SK-N-SH (cell line): Measurements from ENCODE around the gene SH3BGRL2. TPM values are rescaled to one million over a fixed set of nuclear protein-coding genes. Genes with fewer than 3 reads are reported as not detected.

Experiments used
- CTCF ChIA-PET: fragments of 300-600, 350-600 bp; formaldehyde crosslinking; extraction: SDS; loops from one replicate; lab custom pipeline; 2021; lab: Yijun Ruan, JAX
- POLR2A ChIA-PET: fragments of 350-600 bp; sonication (Branson Sonifier 250); formaldehyde crosslinking; extraction: SDS; loops from one replicate; lab custom pipeline; 2020; ENCODE audit warnings: antibody characterized with exemption, inconsistent platforms; lab: Yijun Ruan, JAX
- DNase-seq: peaks from one replicate; pipeline ENCODE4 v3.0.0; 2012
- H2AFZ ChIP-seq: fragments of 200-600 bp; sonication (generic); 2 replicates; pipeline ENCODE4 v1.8.1; 2016; ENCODE audit warnings: antibody characterized with exemption, mild to moderate bottlenecking, low read depth
- H3F3A ChIP-seq: fragments of 200-600 bp; sonication (generic); replicated peaks from 2 replicates; pipeline ENCODE3; 2016; ENCODE audit warnings: antibody characterized with exemption, mild to moderate bottlenecking; ENCODE audit not compliant: insufficient read depth
- H3K27ac ChIP-seq, 2 experiments: fragments of 200-500 bp in 1 of 2; fragments of 200-600 bp in 1 of 2; sonication (Bioruptor generic) in 1 of 2; sonication (generic), shearing (Covaris generic) in 1 of 2; 2 replicates each; pipeline versions ENCODE4 v1.5.1 to v1.6.1; 2014 to 2016; ENCODE audit warnings: low read depth in 2 of 2, inconsistent platforms in 1 of 2, low read length in 1 of 2, mild to moderate bottlenecking in 1 of 2, mixed read lengths in 1 of 2
- H3K27me3 ChIP-seq: fragments of 200-600 bp; sonication (generic), shearing (Covaris generic); 2 replicates; pipeline ENCODE4 v1.6.1; 2016; ENCODE audit warnings: mixed run types; ENCODE audit not compliant: insufficient read depth
- H3K36me3 ChIP-seq, 2 experiments: fragments of 200-500 bp in 1 of 2; fragments of 200-600 bp in 1 of 2; sonication (Bioruptor generic) in 1 of 2; sonication (generic) in 1 of 2; replicated peaks in 1 of 2; 2 replicates each; pipeline versions ENCODE3 to v1.5.1; 2014 to 2016; ENCODE audit warnings: low read length in 1 of 2, mild to moderate bottlenecking in 1 of 2; ENCODE audit not compliant: insufficient read depth in 2 of 2, control insufficient read depth in 1 of 2
- H3K4me1 ChIP-seq, 2 experiments: fragments of 200-500 bp in 1 of 2; fragments of 200-600 bp in 1 of 2; sonication (Bioruptor generic) in 1 of 2; sonication (generic), shearing (Covaris generic) in 1 of 2; 2 replicates each; pipeline versions ENCODE4 v1.5.1 to v1.6.1; 2014 to 2016; ENCODE audit warnings: low read depth in 1 of 2, low read length in 1 of 2, mixed run types in 1 of 2; ENCODE audit not compliant: insufficient read depth in 2 of 2, control insufficient read depth in 1 of 2
- H3K4me2 ChIP-seq: fragments of 200-600 bp; sonication (generic), shearing (Covaris generic); 2 replicates; pipeline ENCODE4 v1.6.1; 2017; ENCODE audit warnings: mixed run types
- H3K4me3 ChIP-seq, 2 experiments: fragments of 200-500 bp in 1 of 2; fragments of 200-600 bp in 1 of 2; sonication (Bioruptor generic) in 1 of 2; sonication (generic), shearing (Covaris generic) in 1 of 2; 2 replicates each; pipeline versions ENCODE4 v1.5.1 to v1.8.1; 2014 to 2016; ENCODE audit warnings: low read depth in 2 of 2, inconsistent platforms in 1 of 2, low read length in 1 of 2, mild to moderate bottlenecking in 1 of 2, mixed read lengths in 1 of 2, moderate library complexity in 1 of 2
- H3K79me2 ChIP-seq: fragments of 200-600 bp; sonication (generic); 2 replicates; pipeline ENCODE4 v1.8.1; 2017; ENCODE audit warnings: mild to moderate bottlenecking; ENCODE audit not compliant: insufficient read depth
- H3K9ac ChIP-seq: fragments of 200-600 bp; sonication (generic); 2 replicates; pipeline ENCODE4 v1.6.1; 2017; ENCODE audit warnings: mixed run types
- H3K9me2 ChIP-seq: fragments of 200-600 bp; sonication (generic); 2 replicates; pipeline ENCODE4 v1.6.1; 2017; ENCODE audit warnings: mixed run types
- H3K9me3 ChIP-seq: fragments of 200-600 bp; sonication (generic); 2 replicates; pipeline ENCODE4 v1.6.1; 2017; ENCODE audit warnings: mixed run types, mild to moderate bottlenecking, moderate library complexity
- H4K20me1 ChIP-seq: fragments of 200-600 bp; sonication (generic); 2 replicates; pipeline ENCODE4 v1.6.1; 2017; ENCODE audit warnings: mild to moderate bottlenecking, mixed run types; ENCODE audit not compliant: insufficient read depth
- CHD2 ChIP-seq: fragments of 150-350 bp; IDR thresholded peaks from 2 replicates; pipeline ENCODE4 v1.6.1; 2018; ENCODE audit warnings: low read length; ENCODE audit not compliant: partially characterized antibody
- EP300 ChIP-seq, 2 experiments: IDR thresholded peaks; 2 replicates each; pipeline versions ENCODE4 v1.4.0 to v1.6.1; 2012; ENCODE audit warnings: borderline replicate concordance in 1 of 2, low read depth in 1 of 2, low read length in 1 of 2
- EZH2phosphoT487 ChIP-seq: fragments of 200-600 bp; sonication (generic); IDR thresholded peaks from 2 replicates; pipeline ENCODE4 v1.6.1; 2017; ENCODE audit warnings: low read depth, mixed run types, mild to moderate bottlenecking, antibody characterized with exemption, moderate library complexity, borderline replicate concordance
- FOSL2 ChIP-seq: IDR thresholded peaks from 2 replicates; pipeline ENCODE4 v1.4.0; 2012; ENCODE audit warnings: low read depth, mild to moderate bottlenecking, moderate library complexity, borderline replicate concordance
- FOXJ3 ChIP-seq: sonication (generic); formaldehyde crosslinking; IDR thresholded peaks from 2 replicates; pipeline ENCODE4 v1.5.1; 2020; ENCODE audit warnings: mild to moderate bottlenecking, missing genetic modification reagents
- FOXM1 ChIP-seq: IDR thresholded peaks from 2 replicates; pipeline ENCODE4 v1.4.0; 2012; ENCODE audit warnings: low read depth, mild to moderate bottlenecking
- GATA2 ChIP-seq: sonication (generic); formaldehyde crosslinking; IDR thresholded peaks from 2 replicates; pipeline ENCODE4 v1.5.0; 2020; ENCODE audit warnings: mild to moderate bottlenecking, missing genetic modification reagents
- JUND ChIP-seq: IDR thresholded peaks from 2 replicates; pipeline ENCODE4 v1.4.0; 2012
- MXI1 ChIP-seq: IDR thresholded peaks from 2 replicates; pipeline ENCODE4 v1.6.1; 2012; ENCODE audit warnings: mild to moderate bottlenecking, low read depth, low read length, improper control_type of control experiment
- RAD21 ChIP-seq: IDR thresholded peaks from 2 replicates; pipeline ENCODE4 v1.6.1; 2012; ENCODE audit warnings: mild to moderate bottlenecking, low read length
- RCOR1 ChIP-seq: fragments of 150-350 bp; IDR thresholded peaks from 2 replicates; pipeline ENCODE4 v1.6.1; 2017; ENCODE audit warnings: antibody characterized with exemption, low read length
- RXRA ChIP-seq: IDR thresholded peaks from 2 replicates; pipeline ENCODE4 v1.4.0; 2012; ENCODE audit warnings: low read depth, mild to moderate bottlenecking, borderline replicate concordance
- SIN3A ChIP-seq: IDR thresholded peaks from 2 replicates; pipeline ENCODE4 v1.6.1; 2012; ENCODE audit warnings: low read depth, mild to moderate bottlenecking, low read length, moderate library complexity, borderline replicate concordance
- SMC3 ChIP-seq: IDR thresholded peaks from 2 replicates; pipeline ENCODE4 v1.6.1; 2012; ENCODE audit warnings: low read depth, low read length, improper control_type of control experiment
- TCF12 ChIP-seq: IDR thresholded peaks from 2 replicates; pipeline ENCODE4 v1.4.0; 2012
- WGBS: methylation state at CpG from one replicate; pipeline ENCODE4 v1.1.6; 2017; ENCODE audit warnings: low lambda C conversion rate; 5-methylcytosine and 5-hydroxymethylcytosine counted together
- polyA plus RNA-seq, 3 experiments: library from polyadenylated mRNA; depleted of rRNA; stranded (reverse); fragments of >200 nt; gene quantifications; 2 replicates each; pipeline ENCODE4 v1.2.3, GENCODE V29; 2012
- TF ChIP-seq, protein P1 (sequence below): IDR thresholded peaks from 2 replicates; pipeline ENCODE4 v1.4.0; 2012; ENCODE audit warnings: low read depth, borderline replicate concordance
- TF ChIP-seq, protein P2 (sequence below): fragments of 200-600 bp; sonication (generic); IDR thresholded peaks from 2 replicates; pipeline ENCODE4 v1.6.1; 2017; ENCODE audit warnings: antibody characterized with exemption, mild to moderate bottlenecking, moderate library complexity
- TF ChIP-seq, protein P3 (sequence below): fragments of 150-350 bp; IDR thresholded peaks from 2 replicates; pipeline ENCODE4 v1.6.1; 2016; ENCODE audit warnings: mild to moderate bottlenecking, low read depth, low read length
- TF ChIP-seq, protein P4 (sequence below): fragments of 150-350 bp; IDR thresholded peaks from 2 replicates; pipeline ENCODE4 v1.6.1; 2017; ENCODE audit warnings: antibody characterized with exemption, low read length, low read depth, borderline replicate concordance

Gene SH3BGRL2
- polyA plus RNA-seq, 1 of the 3 experiments (the other 2 are of a cell fraction): 1.4 TPM

DNA sequence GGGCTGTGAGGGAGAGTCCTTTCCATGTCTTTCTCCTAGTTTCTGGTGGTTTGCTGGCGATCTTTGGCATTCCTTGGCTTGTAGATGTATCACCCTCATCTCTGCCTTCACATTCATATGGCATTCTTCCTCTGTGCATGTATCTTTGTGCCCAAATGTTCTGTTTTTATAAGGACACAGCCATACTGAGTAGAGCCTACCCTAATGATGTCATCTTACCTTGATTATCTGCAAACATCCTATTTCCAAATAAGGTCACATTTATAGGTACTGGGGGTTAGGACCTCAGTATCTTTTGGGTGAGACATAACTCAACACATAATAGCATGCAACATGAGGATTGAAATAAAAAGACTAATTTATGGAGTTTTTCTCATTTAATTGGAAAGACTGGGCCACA lies 5.5 kb downstream of the SH3BGRL2 start:
- Histone ChIP-seq H3K9me2 (no peaks in the 10 kb centered on the region), H3K27me3 (no peaks in the 10 kb centered on the region), H3K27ac (no peak overlapping the region), H3K4me1 (peaks cover 9 to 22% of the 10 kb centered on the region in 2 experiments; a peak in 3 of 4 replicates), H3K36me3 (no peaks in the 10 kb centered on the region), H3F3A (no peaks in the 10 kb centered on the region)
- WGBS: 89% methylated on average over 1 of the region's 1 CpG
- CTCF ChIA-PET: no interaction called here
- TF ChIP-seq FOXM1: no peak
- TF ChIP-seq, protein P1, sequence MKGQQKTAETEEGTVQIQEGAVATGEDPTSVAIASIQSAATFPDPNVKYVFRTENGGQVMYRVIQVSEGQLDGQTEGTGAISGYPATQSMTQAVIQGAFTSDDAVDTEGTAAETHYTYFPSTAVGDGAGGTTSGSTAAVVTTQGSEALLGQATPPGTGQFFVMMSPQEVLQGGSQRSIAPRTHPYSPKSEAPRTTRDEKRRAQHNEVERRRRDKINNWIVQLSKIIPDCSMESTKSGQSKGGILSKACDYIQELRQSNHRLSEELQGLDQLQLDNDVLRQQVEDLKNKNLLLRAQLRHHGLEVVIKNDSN: no peak
- TF ChIP-seq RAD21: no peak
- no peak for TF ChIP-seq FOXJ3 (CRISPR knock-in tag)
- no peak for TF ChIP-seq TCF12
- TF ChIP-seq, all 33 proteins: peak for 0
- POLR2A ChIA-PET: no interaction called here
- H3K9me3 ChIP-seq: no peaks in the 10 kb centered on the region
- H4K20me1 ChIP-seq: no peaks in the 10 kb centered on the region
- DNase-seq: no peak
- H3K79me2 ChIP-seq: no peaks in the 10 kb centered on the region
- H2AFZ ChIP-seq: no peak overlapping the region
- H3K4me2 ChIP-seq: no peak overlapping the region
- H3K9ac ChIP-seq: no peak overlapping the region
- H3K4me3 ChIP-seq: no peak overlapping the region

GRCh38 chr6:79640146-79641111 lies 9.3 kb downstream of the SH3BGRL2 start:
- WGBS: 60% methylated on average over 4 of the region's 4 CpGs
- no peaks in the 10 kb centered on the region for H3K27me3 ChIP-seq
- no peaks in the 10 kb centered on the region for H4K20me1 ChIP-seq
- no peaks in the 10 kb centered on the region for H3K36me3 ChIP-seq
- H3K9me2 ChIP-seq: no peaks in the 10 kb centered on the region
- H2AFZ ChIP-seq: no peak overlapping the region
- H3K4me2 ChIP-seq: no peak overlapping the region
- no peaks in the 10 kb centered on the region for H3K79me2 ChIP-seq
- H3K9me3 ChIP-seq: no peaks in the 10 kb centered on the region
- no peak overlapping the region; a peak in 1 of 4 replicates for H3K4me3 ChIP-seq
- peak; percentile 59 for DNase-seq
- H3F3A ChIP-seq: no peaks in the 10 kb centered on the region
- ChIA-PET POLR2A (interaction anchor here (0.9 to 1.2 kb wide), 2 partner anchors 10 to 104 kb away, joined by 3 to 5 read pairs; partner anchors contain the start of gene SH3BGRL2), CTCF (interaction anchor here (0.6 to 1.6 kb wide), 7 partner anchors 8 to 174 kb away, joined by 3 to 5 read pairs (median 3); partner anchors contain the start of gene SH3BGRL2)
- H3K27ac ChIP-seq: peak overlapping the region in 1 of 2 experiments; percentile 51; a peak in 2 of 4 replicates
- H3K4me1 ChIP-seq: peaks cover 4 to 13% of the 10 kb centered on the region in 2 experiments; a peak in 3 of 4 replicates
- H3K9ac ChIP-seq: no peak overlapping the region
- TF ChIP-seq EP300 (IDR thresholded peaks at IDR 0.05; ENCODE audit: borderline replicate concordance in 1 of 2, low read depth in 1 of 2, low read length in 1 of 2): peak in 1 of 2 experiments; percentile 76; a peak in 1 of 4 replicates
- TF ChIP-seq, protein P2, sequence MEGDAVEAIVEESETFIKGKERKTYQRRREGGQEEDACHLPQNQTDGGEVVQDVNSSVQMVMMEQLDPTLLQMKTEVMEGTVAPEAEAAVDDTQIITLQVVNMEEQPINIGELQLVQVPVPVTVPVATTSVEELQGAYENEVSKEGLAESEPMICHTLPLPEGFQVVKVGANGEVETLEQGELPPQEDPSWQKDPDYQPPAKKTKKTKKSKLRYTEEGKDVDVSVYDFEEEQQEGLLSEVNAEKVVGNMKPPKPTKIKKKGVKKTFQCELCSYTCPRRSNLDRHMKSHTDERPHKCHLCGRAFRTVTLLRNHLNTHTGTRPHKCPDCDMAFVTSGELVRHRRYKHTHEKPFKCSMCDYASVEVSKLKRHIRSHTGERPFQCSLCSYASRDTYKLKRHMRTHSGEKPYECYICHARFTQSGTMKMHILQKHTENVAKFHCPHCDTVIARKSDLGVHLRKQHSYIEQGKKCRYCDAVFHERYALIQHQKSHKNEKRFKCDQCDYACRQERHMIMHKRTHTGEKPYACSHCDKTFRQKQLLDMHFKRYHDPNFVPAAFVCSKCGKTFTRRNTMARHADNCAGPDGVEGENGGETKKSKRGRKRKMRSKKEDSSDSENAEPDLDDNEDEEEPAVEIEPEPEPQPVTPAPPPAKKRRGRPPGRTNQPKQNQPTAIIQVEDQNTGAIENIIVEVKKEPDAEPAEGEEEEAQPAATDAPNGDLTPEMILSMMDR: no peak
- no peak for TF ChIP-seq JUND
- no peak for TF ChIP-seq FOXM1
- TF ChIP-seq EZH2phosphoT487: no peak
- peak; percentile 82 for TF ChIP-seq GATA2 (CRISPR knock-in tag)
- no peak for TF ChIP-seq SMC3
- no peak; the same call in 1 of the 2 replicates for TF ChIP-seq MXI1
- TF ChIP-seq CHD2: peak; percentile 67
- no peak for TF ChIP-seq SIN3A
- TF ChIP-seq, protein P3, sequence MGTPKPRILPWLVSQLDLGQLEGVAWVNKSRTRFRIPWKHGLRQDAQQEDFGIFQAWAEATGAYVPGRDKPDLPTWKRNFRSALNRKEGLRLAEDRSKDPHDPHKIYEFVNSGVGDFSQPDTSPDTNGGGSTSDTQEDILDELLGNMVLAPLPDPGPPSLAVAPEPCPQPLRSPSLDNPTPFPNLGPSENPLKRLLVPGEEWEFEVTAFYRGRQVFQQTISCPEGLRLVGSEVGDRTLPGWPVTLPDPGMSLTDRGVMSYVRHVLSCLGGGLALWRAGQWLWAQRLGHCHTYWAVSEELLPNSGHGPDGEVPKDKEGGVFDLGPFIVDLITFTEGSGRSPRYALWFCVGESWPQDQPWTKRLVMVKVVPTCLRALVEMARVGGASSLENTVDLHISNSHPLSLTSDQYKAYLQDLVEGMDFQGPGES: no peak
- 0 out of 2 replicates have a peak, but pooled peaks have one; percentile 39 for TF ChIP-seq TCF12
- TF ChIP-seq RXRA: no peak
- no peak for TF ChIP-seq RAD21
- TF ChIP-seq FOSL2: no peak
- TF ChIP-seq RCOR1: peak; percentile 89
- TF ChIP-seq, protein P4, sequence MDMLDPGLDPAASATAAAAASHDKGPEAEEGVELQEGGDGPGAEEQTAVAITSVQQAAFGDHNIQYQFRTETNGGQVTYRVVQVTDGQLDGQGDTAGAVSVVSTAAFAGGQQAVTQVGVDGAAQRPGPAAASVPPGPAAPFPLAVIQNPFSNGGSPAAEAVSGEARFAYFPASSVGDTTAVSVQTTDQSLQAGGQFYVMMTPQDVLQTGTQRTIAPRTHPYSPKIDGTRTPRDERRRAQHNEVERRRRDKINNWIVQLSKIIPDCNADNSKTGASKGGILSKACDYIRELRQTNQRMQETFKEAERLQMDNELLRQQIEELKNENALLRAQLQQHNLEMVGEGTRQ: no peak
